ENCODE results near the gene ARHGDIG. TPM values are rescaled to one million over a fixed set of nuclear protein-coding genes. Genes with fewer than 3 reads are reported as not detected.
"Not testable (repeated sequence)": the region's sequence is repeated elsewhere in the genome, so short reads cannot be mapped to it uniquely, and the experiment has no call there.

The ARHGDIG gene
- total RNA-seq, 1 donor from 2014 or later: not detected

DNA sequence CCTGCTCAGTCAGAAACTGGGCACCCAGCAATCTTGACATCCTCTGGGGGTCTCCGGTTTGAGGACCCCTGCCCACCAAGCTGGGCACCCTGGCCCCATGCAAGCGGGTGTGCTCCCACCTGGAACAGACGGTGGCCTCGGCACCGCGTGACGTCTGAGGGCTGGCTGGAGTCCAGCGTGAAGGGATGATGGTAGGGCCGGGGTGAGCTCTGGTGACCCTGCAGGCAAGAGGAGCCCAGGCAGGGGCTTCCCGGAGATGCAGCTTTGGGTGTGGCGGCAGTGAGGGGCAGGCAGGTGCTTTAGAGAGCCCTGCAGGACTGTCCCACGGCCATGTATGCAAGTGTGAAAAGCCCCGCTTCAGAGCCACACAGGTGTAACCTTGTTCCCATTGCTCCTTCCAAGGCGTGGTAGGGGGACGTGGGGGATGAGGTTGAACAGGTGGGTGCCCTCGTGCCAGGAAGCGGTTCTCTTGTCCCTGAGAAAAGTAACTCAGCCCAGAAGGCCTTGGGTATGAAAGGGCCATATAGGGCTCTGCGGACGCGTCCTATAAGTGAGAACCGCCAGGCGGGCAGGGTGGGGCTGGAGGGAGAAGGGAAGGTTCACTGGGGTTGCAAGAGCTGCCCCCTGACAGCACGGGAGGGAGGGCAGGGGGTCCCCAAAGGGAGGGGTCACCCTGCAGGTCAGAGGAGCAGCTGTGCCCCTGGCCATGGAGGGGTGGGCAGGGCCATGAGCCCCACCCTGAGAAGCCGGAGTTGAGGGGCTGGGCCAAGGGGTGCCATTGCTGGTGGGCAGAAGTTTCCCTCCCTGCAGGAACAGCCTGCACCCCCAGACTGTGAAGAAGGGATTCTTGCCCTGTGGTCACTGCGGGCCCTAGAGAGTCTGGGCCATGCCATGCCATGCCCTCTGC, 13.9 kb upstream of the ARHGDIG start:
- Mint-ChIP-seq H3K36me3 (ENCODE audit: low read depth) (no peaks in the 10 kb centered on the region), H3K4me1 (ENCODE audit: low read depth) (no peaks in the 10 kb centered on the region), H3K4me3 (no peak overlapping the region), H3K27ac (no peak overlapping the region), H3K27me3 (ENCODE audit: insufficient read depth) (no peaks in the 10 kb centered on the region), H3K9me3 (no peaks in the 10 kb centered on the region)
- no peak for DNase-seq (ENCODE audit: low spot score)
- intact Hi-C loops (cut with micrococcal nuclease): no loop called here

DNA sequence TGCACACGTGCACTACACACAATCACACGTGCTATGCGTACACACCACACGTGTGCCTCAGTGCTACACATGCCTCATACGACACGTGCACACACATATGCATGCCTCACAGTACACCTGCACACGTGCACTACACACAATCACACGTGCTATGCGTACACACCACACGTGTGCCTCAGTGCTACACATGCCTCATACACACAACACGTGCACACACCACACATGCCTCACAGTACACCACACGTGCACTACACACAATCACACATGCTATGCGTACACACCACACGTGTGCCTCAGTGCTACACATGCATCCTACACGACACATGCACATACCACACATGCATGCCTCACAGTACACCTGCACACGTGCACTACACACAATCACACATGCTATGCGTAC, 12.8 kb upstream of the ARHGDIG start:
- DNase-seq (ENCODE audit: low spot score); H3K36me3 Mint-ChIP-seq (ENCODE audit: low read depth); H3K4me3 Mint-ChIP-seq; H3K27ac Mint-ChIP-seq; H3K4me1 Mint-ChIP-seq (ENCODE audit: low read depth); intact Hi-C loops (cut with micrococcal nuclease); H3K27me3 Mint-ChIP-seq (ENCODE audit: insufficient read depth); H3K9me3 Mint-ChIP-seq: not testable (repeated sequence)

DNA sequence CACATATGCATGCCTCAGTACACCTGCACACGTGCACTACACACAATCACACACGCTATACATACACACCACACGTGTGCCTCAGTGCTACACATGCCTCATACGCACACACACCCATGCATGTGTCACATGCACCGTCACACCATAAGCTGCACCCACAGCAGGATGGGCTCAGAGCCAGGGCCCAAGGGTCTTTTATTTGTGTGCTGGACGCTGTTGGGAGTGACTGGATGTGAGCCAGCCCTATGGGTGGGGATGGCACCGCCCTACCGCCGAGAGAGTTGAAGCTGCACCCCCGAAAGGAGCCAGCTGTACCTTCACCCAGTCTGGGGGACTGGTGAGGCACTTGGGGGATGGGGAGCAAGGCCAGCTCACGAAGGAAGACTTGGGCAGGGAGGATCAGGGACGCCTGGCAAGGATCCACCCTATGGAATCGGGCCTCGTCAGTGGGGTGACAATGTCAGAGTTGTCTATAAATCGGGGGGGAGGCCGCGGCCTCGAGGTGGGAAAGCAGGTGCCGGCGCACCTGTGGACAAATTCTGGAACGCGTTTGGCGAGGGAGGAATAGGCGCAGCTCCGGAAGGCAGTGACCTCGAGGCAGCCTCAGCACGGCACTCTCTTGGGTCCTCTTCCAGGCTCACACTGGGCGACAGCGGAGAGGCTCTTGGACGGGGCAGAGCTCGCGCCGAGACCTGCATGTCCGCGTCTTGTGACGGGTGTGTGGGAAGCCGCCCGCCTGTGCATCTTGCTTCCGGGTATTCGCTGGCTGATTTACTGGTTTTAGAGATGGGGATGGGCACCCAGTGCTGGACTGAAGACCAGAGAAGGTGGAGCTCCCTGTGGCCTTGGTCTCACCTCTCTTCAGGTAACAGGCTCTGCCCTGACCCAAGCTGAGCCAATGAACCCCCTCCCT, 12.0 kb upstream of the ARHGDIG start:
- H3K9me3 Mint-ChIP-seq: no peaks in the 10 kb centered on the region
- peaks cover 6% of the 10 kb centered on the region for H3K27me3 Mint-ChIP-seq (ENCODE audit: insufficient read depth)
- no peak overlapping the region for H3K27ac Mint-ChIP-seq
- intact Hi-C loops (cut with micrococcal nuclease): no loop called here
- H3K4me3 Mint-ChIP-seq: no peak overlapping the region
- H3K36me3 Mint-ChIP-seq (ENCODE audit: low read depth): no peaks in the 10 kb centered on the region
- H3K4me1 Mint-ChIP-seq (ENCODE audit: low read depth): no peaks in the 10 kb centered on the region
- DNase-seq (ENCODE audit: low spot score): no peak

GRCh38 chr16:269061-269796, 11.2 kb upstream of the ARHGDIG start:
- Mint-ChIP-seq H3K27ac (no peak overlapping the region), H3K4me1 (ENCODE audit: low read depth) (no peaks in the 10 kb centered on the region), H3K27me3 (ENCODE audit: insufficient read depth) (peaks cover 6% of the 10 kb centered on the region), H3K36me3 (ENCODE audit: low read depth) (no peaks in the 10 kb centered on the region), H3K9me3 (no peaks in the 10 kb centered on the region), H3K4me3 (no peak overlapping the region)
- DNase-seq (ENCODE audit: low spot score): no peak
- intact Hi-C loops (cut with micrococcal nuclease): no loop called here

- no peaks in the 10 kb centered on the region for H3K9me3 Mint-ChIP-seq
- no peak overlapping the region for H3K27ac Mint-ChIP-seq
- no peak for DNase-seq (ENCODE audit: low spot score)
- peaks cover 13% of the 10 kb centered on the region for H3K27me3 Mint-ChIP-seq (ENCODE audit: insufficient read depth)
- H3K4me1 Mint-ChIP-seq (ENCODE audit: low read depth): no peaks in the 10 kb centered on the region
- H3K4me3 Mint-ChIP-seq: no peak overlapping the region
- H3K36me3 Mint-ChIP-seq (ENCODE audit: low read depth): no peaks in the 10 kb centered on the region
- intact Hi-C loops (cut with micrococcal nuclease): no loop called here
These were observed 9.8 kb upstream of the ARHGDIG start for GRCh38 chr16:270381-271255.

- Mint-ChIP-seq H3K4me1 (ENCODE audit: low read depth) (no peaks in the 10 kb centered on the region), H3K27me3 (ENCODE audit: insufficient read depth) (peaks cover 27% of the 10 kb centered on the region), H3K4me3 (no peak overlapping the region), H3K36me3 (ENCODE audit: low read depth) (no peaks in the 10 kb centered on the region), H3K27ac (no peak overlapping the region), H3K9me3 (no peaks in the 10 kb centered on the region)
- intact Hi-C loops (cut with micrococcal nuclease): no loop called here
- no peak for DNase-seq (ENCODE audit: low spot score)
These were observed 7.5 kb upstream of the ARHGDIG start for GRCh38 chr16:272633-273546.

GRCh38 chr16:273547-274421, 6.6 kb upstream of the ARHGDIG start:
- H3K9me3 Mint-ChIP-seq: no peaks in the 10 kb centered on the region
- no peak overlapping the region for H3K27ac Mint-ChIP-seq
- no peak for DNase-seq (ENCODE audit: low spot score)
- intact Hi-C loops (cut with micrococcal nuclease): no loop called here
- H3K4me1 Mint-ChIP-seq (ENCODE audit: low read depth): no peaks in the 10 kb centered on the region
- peaks cover 32% of the 10 kb centered on the region for H3K27me3 Mint-ChIP-seq (ENCODE audit: insufficient read depth)
- no peak overlapping the region for H3K4me3 Mint-ChIP-seq
- no peaks in the 10 kb centered on the region for H3K36me3 Mint-ChIP-seq (ENCODE audit: low read depth)

GRCh38 chr16:275041-275641, 5.2 kb upstream of the ARHGDIG start:
- H3K27ac Mint-ChIP-seq: no peak overlapping the region
- no peaks in the 10 kb centered on the region for H3K4me1 Mint-ChIP-seq (ENCODE audit: low read depth)
- intact Hi-C loops (cut with micrococcal nuclease): no loop called here
- no peaks in the 10 kb centered on the region for H3K9me3 Mint-ChIP-seq
- no peak for DNase-seq (ENCODE audit: low spot score)
- H3K36me3 Mint-ChIP-seq (ENCODE audit: low read depth): no peaks in the 10 kb centered on the region
- H3K4me3 Mint-ChIP-seq: no peak overlapping the region
- H3K27me3 Mint-ChIP-seq (ENCODE audit: insufficient read depth): peaks cover 38% of the 10 kb centered on the region

- Mint-ChIP-seq H3K27ac (no peak within 1 kb of the TSS), H3K27me3 (ENCODE audit: insufficient read depth) (peaks cover 38% of the 10 kb centered on the region), H3K4me3 (peak within 1 kb of the TSS; percentile 33), H3K4me1 (ENCODE audit: low read depth) (no peaks in the 10 kb centered on the region), H3K36me3 (ENCODE audit: low read depth) (no peaks in the 10 kb centered on the region), H3K9me3 (no peaks in the 10 kb centered on the region)
- DNase-seq (ENCODE audit: low spot score): no peak
- intact Hi-C loops (cut with micrococcal nuclease): no loop called here
These were observed 4.6 kb upstream of the ARHGDIG start, which contains the start of gene RGS11 for GRCh38 chr16:275786-276232. RGS11 (minus strand) TSS chr16:275944; CDS start chr16:275911, 33 bp downstream.

GRCh38 chr16:276426-277077, 3.8 kb upstream of the ARHGDIG start:
- no peaks in the 10 kb centered on the region for H3K4me1 Mint-ChIP-seq (ENCODE audit: low read depth)
- peak overlapping the region; percentile 33 for H3K4me3 Mint-ChIP-seq

More at GRCh38 chr16:276426-277077, 3.8 kb upstream of the ARHGDIG start:
- intact Hi-C loops (cut with micrococcal nuclease): no loop called here
- H3K36me3 Mint-ChIP-seq (ENCODE audit: low read depth): no peaks in the 10 kb centered on the region
- no peaks in the 10 kb centered on the region for H3K9me3 Mint-ChIP-seq
- no peak for DNase-seq (ENCODE audit: low spot score)
- no peak overlapping the region for H3K27ac Mint-ChIP-seq
- H3K27me3 Mint-ChIP-seq (ENCODE audit: insufficient read depth): peaks cover 39% of the 10 kb centered on the region
